DMS53 treated with DMSO at 0.1 percent for 48 hours (cell line): ENCODE measurements around the gene TMEM63A.
A peak's percentile ranks its signal among the peaks of the same experiment; 100 is the strongest.

ENCODE experiments used
- DNase-seq: peaks from one replicate; lab custom pipeline; 2025; ENCODE audit not compliant: unreplicated experiment; lab: John Stamatoyannopoulos, UW

The TMEM63A gene

GRCh38 chr1:225886159-225887029 is 4.2 kb upstream of the TMEM63A start:
- peak; percentile 45 for DNase-seq

GRCh38 chr1:225885336-225885735 is 3.2 kb upstream of the TMEM63A start:
- DNase-seq = no peak

DNA sequence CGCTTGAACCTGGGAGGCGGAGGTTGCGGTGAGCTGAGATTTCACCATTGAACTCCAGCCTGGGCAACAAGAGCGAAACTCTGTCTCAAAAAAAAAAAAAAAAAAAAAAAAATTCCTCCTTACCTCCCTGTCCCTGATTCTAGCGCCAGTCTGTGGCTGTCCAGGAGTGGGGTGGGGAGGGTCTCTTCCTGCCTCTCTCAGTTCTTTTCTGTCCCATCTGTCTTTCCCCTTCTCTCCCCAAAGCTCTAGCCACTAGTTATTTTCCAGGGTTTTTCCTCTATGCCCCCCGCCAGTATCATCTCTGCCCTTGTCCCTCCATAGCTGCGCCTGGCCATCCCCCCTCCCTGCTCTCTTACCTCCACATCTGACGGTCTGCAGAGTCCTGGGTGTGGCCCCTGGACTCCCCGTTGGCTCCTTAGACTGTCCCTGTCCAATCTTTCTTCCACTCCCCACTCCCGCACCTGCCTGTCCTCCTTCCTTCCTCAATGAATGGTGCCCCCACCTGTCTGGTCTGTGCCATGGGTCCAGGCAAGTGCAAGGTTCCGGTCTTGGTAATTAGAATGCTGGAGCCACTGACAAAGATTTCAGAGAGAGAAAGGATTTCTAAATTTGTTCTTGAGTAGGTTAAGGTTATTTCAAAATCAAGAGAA is 1.6 kb upstream of the TMEM63A start:
- DNase-seq = no peak

GRCh38 chr1:225882694-225883615 is 775 bp upstream of the TMEM63A start:
- peak; percentile 22 for DNase-seq

GRCh38 chr1:225881081-225881958 is 860 bp downstream of the TMEM63A start:
- DNase-seq = peak; percentile 44

DNA sequence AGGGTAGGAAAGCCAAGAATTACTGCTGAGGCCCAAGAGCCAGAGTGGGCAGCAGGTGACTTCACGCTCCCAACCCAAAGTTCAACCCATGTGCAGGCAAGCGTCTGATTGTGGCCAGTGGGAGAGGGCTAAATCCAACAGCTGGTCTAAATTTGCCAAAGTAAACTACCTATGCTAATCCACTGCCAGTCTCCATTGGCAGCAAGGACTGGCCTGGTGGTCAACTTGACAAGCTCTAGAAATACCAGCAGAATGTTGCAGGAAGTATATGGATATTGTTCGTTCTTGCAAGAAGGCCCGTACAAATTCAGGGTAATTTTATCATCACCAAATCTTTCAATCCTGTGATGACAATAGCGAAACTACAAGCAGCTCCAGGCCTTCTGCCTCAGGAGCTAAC is 1.5 kb downstream of the TMEM63A start:
- peak; percentile 51 for DNase-seq

DNA sequence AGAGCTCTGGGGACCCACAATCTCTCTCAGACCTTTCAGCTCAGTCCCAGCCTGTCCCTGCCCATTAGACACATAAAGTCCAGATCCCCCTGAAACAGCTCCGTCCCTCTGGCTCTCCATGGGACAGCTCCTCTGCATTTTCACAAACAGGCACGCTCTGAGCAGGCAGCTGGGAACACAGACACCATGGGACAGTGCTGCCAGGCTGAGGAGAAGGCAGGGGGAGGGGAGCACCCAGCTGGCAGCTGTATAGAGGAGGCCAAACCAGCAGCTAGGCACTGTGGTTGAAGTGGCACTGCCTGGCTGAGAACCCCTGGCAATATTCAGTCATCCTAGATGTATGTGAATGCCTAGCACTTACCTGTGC is 2.0 kb downstream of the TMEM63A start:
- DNase-seq = peak; percentile 65

DNA sequence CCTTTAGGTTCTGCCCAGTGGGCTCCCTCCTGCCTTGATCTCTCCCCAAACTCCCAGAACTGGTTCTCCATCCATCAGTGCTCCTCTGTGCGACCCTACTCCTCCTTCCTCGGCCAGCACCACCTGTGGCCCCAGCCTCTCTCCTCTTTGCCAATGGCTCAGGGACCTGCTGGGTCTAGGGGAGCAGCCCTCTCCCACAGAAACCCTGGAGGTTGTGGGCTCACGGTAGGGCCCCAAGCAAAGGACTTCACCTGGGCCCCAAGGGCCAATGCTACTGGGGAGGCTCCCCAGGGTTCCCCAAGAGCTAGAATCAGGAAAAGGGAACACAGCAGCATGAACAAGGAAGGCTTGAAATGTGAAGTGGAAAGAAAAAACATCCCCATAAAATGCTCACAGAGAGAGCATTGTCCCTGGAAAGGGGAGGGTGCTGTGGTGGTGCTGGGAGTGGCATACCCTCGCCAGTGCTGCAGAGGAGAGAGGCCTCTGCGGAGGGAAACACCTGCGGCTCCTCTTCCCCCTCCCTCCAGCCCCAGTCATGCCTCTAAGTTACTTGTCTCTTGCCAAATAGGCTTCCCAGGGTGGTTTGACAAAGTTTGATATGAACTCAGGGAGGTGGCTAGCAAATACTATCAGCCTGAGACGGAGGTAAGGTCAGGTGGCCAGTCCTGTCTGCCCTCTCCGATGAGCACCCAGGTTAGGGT is 2.5 kb downstream of the TMEM63A start:
- peak; percentile 49 for DNase-seq

GRCh38 chr1:225878282-225878681 is 3.9 kb downstream of the TMEM63A start:
- DNase-seq = peak; percentile 29

GRCh38 chr1:225877580-225877979 is 4.6 kb downstream of the TMEM63A start:
- no peak for DNase-seq

DNA sequence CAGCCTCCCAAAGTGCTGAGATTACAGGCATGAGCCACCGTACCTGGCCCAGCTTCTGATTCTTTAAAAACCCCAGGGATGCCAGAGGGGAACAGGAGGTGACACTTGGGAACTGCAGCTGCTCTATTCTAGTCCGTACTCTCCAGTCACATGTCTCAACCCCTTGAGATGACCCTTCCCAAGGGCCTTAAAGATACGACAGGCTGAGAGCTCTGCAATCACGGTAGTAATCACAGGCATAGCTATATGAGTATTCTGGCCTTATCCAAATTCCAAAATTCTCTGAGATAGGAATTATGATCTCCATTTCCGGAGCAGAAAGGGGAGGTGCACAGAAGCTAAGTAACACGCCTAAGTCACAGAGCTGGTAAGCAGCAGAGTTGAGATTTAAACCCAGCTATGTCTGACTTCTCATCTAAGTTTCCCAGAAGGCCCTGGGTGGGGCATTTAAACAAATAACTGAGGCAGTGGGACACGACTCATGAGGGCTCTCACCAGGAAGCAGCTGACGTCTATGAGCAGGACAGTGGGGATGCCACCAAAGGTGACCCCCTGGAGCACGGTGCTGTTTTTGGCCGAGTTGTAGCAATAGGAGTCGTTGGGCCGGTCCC is 5.2 kb downstream of the TMEM63A start:
- DNase-seq = no peak

- DNase-seq = peak; percentile 95
Observed at GRCh38 chr1:225875044-225875815, 7.0 kb downstream of the TMEM63A start.

DNA sequence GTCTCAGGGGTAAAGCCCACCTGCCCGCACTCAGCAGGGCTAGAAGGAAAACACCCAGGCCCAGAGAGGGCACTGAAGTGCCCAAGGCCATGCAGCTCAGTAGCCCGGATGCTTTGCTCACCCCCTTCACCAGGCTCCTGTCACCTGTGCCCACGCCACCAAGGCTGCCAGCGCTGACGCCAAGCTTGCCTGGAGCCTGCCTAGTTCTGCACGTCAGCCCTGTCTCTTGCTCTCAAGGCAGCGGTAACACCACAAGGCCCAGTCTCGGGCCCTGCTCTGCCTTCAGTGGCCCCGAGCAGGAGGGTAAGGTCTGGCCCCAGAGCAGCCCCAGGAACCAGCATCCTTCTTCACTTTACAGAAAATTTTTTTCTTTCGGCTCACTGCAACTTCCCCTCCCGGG is 7.7 kb downstream of the TMEM63A start:
- DNase-seq = no peak

GRCh38 chr1:225873281-225873850 is 8.8 kb downstream of the TMEM63A start:
- no peak for DNase-seq

GRCh38 chr1:225872075-225872430 is 10.1 kb downstream of the TMEM63A start:
- DNase-seq = no peak

DNA sequence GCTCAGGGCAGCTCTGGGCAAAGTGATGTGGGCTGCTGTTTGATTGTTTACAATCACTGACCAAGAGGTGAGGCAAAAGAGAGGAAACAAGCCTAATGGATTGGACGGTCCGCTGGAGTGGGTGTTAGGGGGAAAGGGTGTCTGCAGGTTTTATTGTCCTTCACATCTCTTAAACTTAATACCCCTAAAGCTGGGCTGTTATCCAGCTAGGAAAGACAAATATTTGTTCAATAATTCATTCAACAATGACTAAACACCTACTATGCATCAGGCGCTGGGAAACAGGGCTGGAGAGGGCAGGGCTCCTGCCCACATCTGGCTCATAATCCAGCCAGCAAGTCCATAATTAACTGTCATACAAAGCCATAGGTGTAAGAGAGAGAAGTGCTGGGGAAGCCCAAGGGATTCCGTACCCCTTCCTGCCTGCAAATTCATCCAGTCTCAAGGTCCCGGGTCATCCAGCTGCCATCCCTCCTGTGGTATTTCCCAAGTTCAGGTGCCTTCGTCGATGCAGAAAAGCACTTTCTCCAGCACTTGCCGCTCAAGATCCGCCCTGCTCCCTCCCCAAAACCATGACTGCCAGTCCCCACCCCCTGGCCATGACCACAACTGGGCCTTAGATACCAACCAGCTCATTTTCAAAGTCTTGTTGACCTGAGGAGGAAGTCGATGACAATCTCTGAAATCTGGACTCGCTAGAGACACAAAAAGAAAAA is 10.7 kb downstream of the TMEM63A start:
- peak; percentile 92 for DNase-seq

DNA sequence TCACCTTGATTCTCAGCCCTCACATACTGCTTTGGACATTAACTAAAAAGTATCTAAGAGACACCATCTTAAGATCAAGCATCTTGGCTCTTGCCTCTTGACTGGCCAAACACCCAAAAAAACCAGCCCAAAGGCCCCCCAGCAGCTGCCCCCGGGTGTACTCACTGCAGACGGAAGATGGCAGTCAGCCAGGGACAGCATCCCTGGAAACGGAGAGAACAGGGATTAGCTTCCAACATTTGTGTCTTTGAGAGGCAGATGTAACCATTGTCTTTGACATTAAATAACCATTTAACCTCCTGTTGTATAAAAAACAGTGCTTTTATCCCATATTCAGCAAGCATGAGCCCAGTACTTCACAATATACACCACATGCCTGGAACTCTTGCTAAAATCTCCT is 11.3 kb downstream of the TMEM63A start:
- no peak for DNase-seq
